ENCODE data around the gene ENTPD6. TPM values are rescaled to one million over a fixed set of nuclear protein-coding genes. Genes with fewer than 3 reads are reported as not detected.

ENTPD6 gene
- polyA plus RNA-seq, 4 donors = 84.1 to 242 (median 140) TPM

GRCh38 chr20:25254571-25254970 is 59.1 kb downstream of the ENTPD6 start:
- Histone ChIP-seq H3K36me3 (ENCODE audit: control insufficient read depth in 3 of 3, insufficient read depth in 2 of 3, low read depth in 1 of 3, low read length in 3 of 3) (peaks cover 0 to 28% (median 0%) of the 10 kb centered on the region in 3 donors), H3K4me1 (ENCODE audit: control insufficient read depth in 3 of 3, insufficient read depth in 2 of 3, low read depth in 1 of 3, low read length in 2 of 3) (peaks cover 2 to 26% (median 2%) of the 10 kb centered on the region in 3 donors), H3K27ac (ENCODE audit: low read depth in 1 of 3, low read length in 2 of 3) (no peak overlapping the region), H3K27me3 (ENCODE audit: control insufficient read depth in 3 of 3, insufficient read depth in 3 of 3, low read length in 3 of 3) (no peaks in the 10 kb centered on the region), H3K4me3 (ENCODE audit: low read depth in 1 of 3, low read length in 3 of 3) (no peak overlapping the region), H3K9me3 (ENCODE audit: control insufficient read depth in 2 of 2, insufficient read depth in 1 of 2, low read depth in 1 of 2, low read length in 1 of 2) (no peaks in the 10 kb centered on the region)
- no peak for DNase-seq
- no peak for FAIRE-seq
- 61 to 66% (median 65%) methylated on average over 5 of the region's 5 CpGs for WGBS, 3 donors

- peaks cover 2 to 26% (median 2%) of the 10 kb centered on the region in 3 donors for H3K4me1 ChIP-seq (ENCODE audit: control insufficient read depth in 3 of 3, insufficient read depth in 2 of 3, low read depth in 1 of 3, low read length in 2 of 3)
- H3K9me3 ChIP-seq (ENCODE audit: control insufficient read depth in 2 of 2, insufficient read depth in 1 of 2, low read depth in 1 of 2, low read length in 1 of 2) = no peaks in the 10 kb centered on the region
- DNase-seq = peak in 1 of 2 donors; percentile 75
- no peak for FAIRE-seq
- H3K4me3 ChIP-seq (ENCODE audit: low read depth in 1 of 3, low read length in 3 of 3) = no peak overlapping the region
- H3K27me3 ChIP-seq (ENCODE audit: control insufficient read depth in 3 of 3, insufficient read depth in 3 of 3, low read length in 3 of 3) = no peaks in the 10 kb centered on the region
- 82 to 86% (median 84%) methylated on average over 12 of the region's 12 CpGs for WGBS, 3 donors
- peaks cover 0 to 30% (median 2%) of the 10 kb centered on the region in 3 donors for H3K36me3 ChIP-seq (ENCODE audit: control insufficient read depth in 3 of 3, insufficient read depth in 2 of 3, low read depth in 1 of 3, low read length in 3 of 3)
- no peak overlapping the region for H3K27ac ChIP-seq (ENCODE audit: low read depth in 1 of 3, low read length in 2 of 3)
These were observed 59.6 kb downstream of the ENTPD6 start for GRCh38 chr20:25254986-25255680.

GRCh38 chr20:25256226-25256859 is 60.8 kb downstream of the ENTPD6 start:
- no peak for FAIRE-seq
- no peak overlapping the region for H3K27ac ChIP-seq (ENCODE audit: low read depth in 1 of 3, low read length in 2 of 3)
- no peak overlapping the region for H3K4me3 ChIP-seq (ENCODE audit: low read depth in 1 of 3, low read length in 3 of 3)
- peaks cover 0 to 36% (median 2%) of the 10 kb centered on the region in 3 donors for H3K36me3 ChIP-seq (ENCODE audit: control insufficient read depth in 3 of 3, insufficient read depth in 2 of 3, low read depth in 1 of 3, low read length in 3 of 3)
- H3K27me3 ChIP-seq (ENCODE audit: control insufficient read depth in 3 of 3, insufficient read depth in 3 of 3, low read length in 3 of 3) = no peaks in the 10 kb centered on the region
- WGBS, 3 donors = 90 to 97% (median 91%) methylated on average over 5 of the region's 5 CpGs
- peaks cover 2 to 32% (median 2%) of the 10 kb centered on the region in 3 donors for H3K4me1 ChIP-seq (ENCODE audit: control insufficient read depth in 3 of 3, insufficient read depth in 2 of 3, low read depth in 1 of 3, low read length in 2 of 3)
- H3K9me3 ChIP-seq (ENCODE audit: control insufficient read depth in 2 of 2, insufficient read depth in 1 of 2, low read depth in 1 of 2, low read length in 1 of 2) = no peaks in the 10 kb centered on the region
- no peak for DNase-seq

GRCh38 chr20:25257130-25257529 is 61.6 kb downstream of the ENTPD6 start:
- H3K36me3 ChIP-seq (ENCODE audit: control insufficient read depth in 3 of 3, insufficient read depth in 2 of 3, low read depth in 1 of 3, low read length in 3 of 3) = peaks cover 0 to 35% (median 2%) of the 10 kb centered on the region in 3 donors
- WGBS, 3 donors = 90 to 96% (median 93%) methylated on average over 5 of the region's 5 CpGs
- DNase-seq (no peak), FAIRE-seq (no peak)
- no peaks in the 10 kb centered on the region for H3K27me3 ChIP-seq (ENCODE audit: control insufficient read depth in 3 of 3, insufficient read depth in 3 of 3, low read length in 3 of 3)
- no peaks in the 10 kb centered on the region for H3K9me3 ChIP-seq (ENCODE audit: control insufficient read depth in 2 of 2, insufficient read depth in 1 of 2, low read depth in 1 of 2, low read length in 1 of 2)
- H3K27ac ChIP-seq (ENCODE audit: low read depth in 1 of 3, low read length in 2 of 3) = no peak overlapping the region
- H3K4me3 ChIP-seq (ENCODE audit: low read depth in 1 of 3, low read length in 3 of 3) = no peak overlapping the region
- H3K4me1 ChIP-seq (ENCODE audit: control insufficient read depth in 3 of 3, insufficient read depth in 2 of 3, low read depth in 1 of 3, low read length in 2 of 3) = peaks cover 0 to 30% (median 2%) of the 10 kb centered on the region in 3 donors

- Histone ChIP-seq H3K27me3 (ENCODE audit: control insufficient read depth in 3 of 3, insufficient read depth in 3 of 3, low read length in 3 of 3) (no peaks in the 10 kb centered on the region), H3K4me1 (ENCODE audit: control insufficient read depth in 3 of 3, insufficient read depth in 2 of 3, low read depth in 1 of 3, low read length in 2 of 3) (peaks cover 0 to 23% (median 1%) of the 10 kb centered on the region in 3 donors), H3K36me3 (ENCODE audit: control insufficient read depth in 3 of 3, insufficient read depth in 2 of 3, low read depth in 1 of 3, low read length in 3 of 3) (peaks cover 0 to 32% (median 2%) of the 10 kb centered on the region in 3 donors), H3K9me3 (ENCODE audit: control insufficient read depth in 2 of 2, insufficient read depth in 1 of 2, low read depth in 1 of 2, low read length in 1 of 2) (no peaks in the 10 kb centered on the region), H3K27ac (ENCODE audit: low read depth in 1 of 3, low read length in 2 of 3) (no peak overlapping the region), H3K4me3 (ENCODE audit: low read depth in 1 of 3, low read length in 3 of 3) (no peak overlapping the region)
- peak; percentile 60 to 71 for DNase-seq
- FAIRE-seq = no peak
- whole genome bisulfite sequencing, 3 donors = 49 to 73% (median 62%) methylated on average over 10 of the region's 10 CpGs
These were observed 62.4 kb downstream of the ENTPD6 start for GRCh38 chr20:25257756-25258475.

GRCh38 chr20:25258476-25258805 is 62.9 kb downstream of the ENTPD6 start:
- Histone ChIP-seq H3K9me3 (ENCODE audit: control insufficient read depth in 2 of 2, insufficient read depth in 1 of 2, low read depth in 1 of 2, low read length in 1 of 2) (no peaks in the 10 kb centered on the region), H3K27me3 (ENCODE audit: control insufficient read depth in 3 of 3, insufficient read depth in 3 of 3, low read length in 3 of 3) (no peaks in the 10 kb centered on the region), H3K4me1 (ENCODE audit: control insufficient read depth in 3 of 3, insufficient read depth in 2 of 3, low read depth in 1 of 3, low read length in 2 of 3) (peaks cover 0 to 18% (median 0%) of the 10 kb centered on the region in 3 donors), H3K4me3 (ENCODE audit: low read depth in 1 of 3, low read length in 3 of 3) (no peak overlapping the region), H3K27ac (ENCODE audit: low read depth in 1 of 3, low read length in 2 of 3) (no peak overlapping the region), H3K36me3 (ENCODE audit: control insufficient read depth in 3 of 3, insufficient read depth in 2 of 3, low read depth in 1 of 3, low read length in 3 of 3) (peaks cover 0 to 30% (median 2%) of the 10 kb centered on the region in 3 donors)
- DNase-seq = no peak
- WGBS, 3 donors = 89 to 94% (median 90%) methylated on average over 8 of the region's 8 CpGs
- FAIRE-seq = no peak

- WGBS, 3 donors = 78 to 94% (median 86%) methylated on average over 4 of the region's 4 CpGs
- Histone ChIP-seq H3K36me3 (ENCODE audit: control insufficient read depth in 3 of 3, insufficient read depth in 2 of 3, low read depth in 1 of 3, low read length in 3 of 3) (peaks cover 0 to 30% (median 2%) of the 10 kb centered on the region in 3 donors), H3K9me3 (ENCODE audit: control insufficient read depth in 2 of 2, insufficient read depth in 1 of 2, low read depth in 1 of 2, low read length in 1 of 2) (no peaks in the 10 kb centered on the region), H3K27ac (ENCODE audit: low read depth in 1 of 3, low read length in 2 of 3) (no peak overlapping the region), H3K4me1 (ENCODE audit: control insufficient read depth in 3 of 3, insufficient read depth in 2 of 3, low read depth in 1 of 3, low read length in 2 of 3) (peaks cover 0 to 16% (median 0%) of the 10 kb centered on the region in 3 donors), H3K27me3 (ENCODE audit: control insufficient read depth in 3 of 3, insufficient read depth in 3 of 3, low read length in 3 of 3) (no peaks in the 10 kb centered on the region), H3K4me3 (ENCODE audit: low read depth in 1 of 3, low read length in 3 of 3) (no peak overlapping the region)
- no peak for DNase-seq
- FAIRE-seq = no peak
These were observed 63.3 kb downstream of the ENTPD6 start for GRCh38 chr20:25258828-25259227.

- Histone ChIP-seq H3K4me3 (ENCODE audit: low read depth in 1 of 3, low read length in 3 of 3) (no peak overlapping the region), H3K36me3 (ENCODE audit: control insufficient read depth in 3 of 3, insufficient read depth in 2 of 3, low read depth in 1 of 3, low read length in 3 of 3) (peaks cover 0 to 30% (median 2%) of the 10 kb centered on the region in 3 donors), H3K27me3 (ENCODE audit: control insufficient read depth in 3 of 3, insufficient read depth in 3 of 3, low read length in 3 of 3) (no peaks in the 10 kb centered on the region), H3K4me1 (ENCODE audit: control insufficient read depth in 3 of 3, insufficient read depth in 2 of 3, low read depth in 1 of 3, low read length in 2 of 3) (peaks cover 0 to 16% (median 0%) of the 10 kb centered on the region in 3 donors), H3K9me3 (ENCODE audit: control insufficient read depth in 2 of 2, insufficient read depth in 1 of 2, low read depth in 1 of 2, low read length in 1 of 2) (no peaks in the 10 kb centered on the region), H3K27ac (ENCODE audit: low read depth in 1 of 3, low read length in 2 of 3) (peak overlapping the region in 1 of 3 donors; percentile 69)
- 87 to 95% (median 92%) methylated on average over 12 of the region's 12 CpGs for WGBS, 3 donors
- no peak for DNase-seq
- FAIRE-seq = no peak
These were observed 63.8 kb downstream of the ENTPD6 start for GRCh38 chr20:25259358-25259757.
